CD14-positive monocyte (primary cell): ENCODE data around the gene OOSP4A. TPM values are rescaled to one million over a fixed set of nuclear protein-coding genes. Genes with fewer than 3 reads are reported as not detected.

Experiments used
- DNase-seq, 3 donors: peaks; one replicate each; pipeline ENCODE4 v3.0.0-alpha.2; 2011 to 2022
- H2AFZ ChIP-seq: 2 replicates; pipeline ENCODE4 v1.6.0; 2012; ENCODE audit warnings: mild to moderate bottlenecking, low read depth, low read length, inconsistent platforms; ENCODE audit not compliant: insufficient read depth, poor library complexity, severe bottlenecking
- H3K27ac ChIP-seq, 2 donors: 1 replicate in 1 of 2; 2 replicates in 1 of 2; pipeline ENCODE4 v1.5.1; 2012 to 2013; ENCODE audit warnings: low read length in 2 of 2, control low read depth in 1 of 2, inconsistent platforms in 1 of 2, low read depth in 1 of 2, mild to moderate bottlenecking in 1 of 2
- H3K27me3 ChIP-seq, 2 donors: one replicate each; pipeline versions ENCODE4 v1.6.0 to v1.6.1; 2011 to 2013; ENCODE audit warnings: low read length in 2 of 2; ENCODE audit not compliant: control insufficient read depth in 2 of 2, insufficient read depth in 2 of 2
- H3K36me3 ChIP-seq, 2 donors: replicated peaks in 1 of 2; 1 replicate in 1 of 2; 2 replicates in 1 of 2; pipeline versions ENCODE4 v1.5.1 to v1.6.1; 2012 to 2013; ENCODE audit warnings: low read length in 2 of 2, control low read depth in 1 of 2, inconsistent platforms in 1 of 2, mild to moderate bottlenecking in 1 of 2; ENCODE audit not compliant: insufficient read depth in 2 of 2, control insufficient read depth in 1 of 2
- H3K4me1 ChIP-seq, 2 donors: 1 replicate in 1 of 2; 2 replicates in 1 of 2; pipeline versions ENCODE4 v1.5.1 to v1.6.1; 2012 to 2013; ENCODE audit warnings: low read length in 2 of 2, control low read depth in 1 of 2, inconsistent platforms in 1 of 2, mild to moderate bottlenecking in 1 of 2, moderate library complexity in 1 of 2; ENCODE audit not compliant: insufficient read depth in 2 of 2, control insufficient read depth in 1 of 2
- H3K4me2 ChIP-seq: replicated peaks from 2 replicates; pipeline ENCODE3; 2012; ENCODE audit warnings: low read length, moderate library complexity, mild to moderate bottlenecking; ENCODE audit not compliant: poor library complexity, severe bottlenecking; ENCODE audit errors: extremely low read depth
- H3K4me3 ChIP-seq, 3 experiments: fragments of 200-600 bp in 1 of 3; sonication (generic) in 1 of 3; replicated peaks in 1 of 3; 1 replicate in 2 of 3; 2 replicates in 1 of 3; pipeline ENCODE4 v1.5.1; 2011 to 2013; ENCODE audit warnings: low read length in 3 of 3, mild to moderate bottlenecking in 3 of 3, control low read depth in 2 of 3, low read depth in 2 of 3, inconsistent platforms in 1 of 3, moderate library complexity in 1 of 3
- H3K79me2 ChIP-seq: 2 replicates; pipeline ENCODE4 v1.6.0; 2012; ENCODE audit warnings: mild to moderate bottlenecking, control low read depth, inconsistent platforms, low read length, moderate library complexity; ENCODE audit not compliant: insufficient read depth
- H3K9ac ChIP-seq: 2 replicates; pipeline ENCODE4 v1.6.0; 2017; ENCODE audit warnings: low read length, mild to moderate bottlenecking; ENCODE audit not compliant: insufficient read depth, poor library complexity, severe bottlenecking
- H3K9me3 ChIP-seq, 2 donors: replicated peaks in 1 of 2; 1 replicate in 1 of 2; 2 replicates in 1 of 2; pipeline versions ENCODE4 v1.5.1 to v1.6.1; 2012 to 2013; ENCODE audit warnings: low read length in 2 of 2, control low read depth in 1 of 2; ENCODE audit not compliant: control insufficient read depth in 1 of 2, insufficient read depth in 1 of 2
- H4K20me1 ChIP-seq: 2 replicates; pipeline ENCODE4 v1.6.0; 2012; ENCODE audit warnings: mild to moderate bottlenecking, low read length, control low read depth, moderate library complexity; ENCODE audit not compliant: insufficient read depth
- H3K27ac Mint-ChIP-seq, 7 donors: one replicate each; pipeline ENCODE4 v1.8.0; 2020; ENCODE audit warnings: mild to moderate bottlenecking in 7 of 7, mixed read lengths in 7 of 7, moderate library complexity in 6 of 7, inconsistent platforms in 2 of 7
- H3K27me3 Mint-ChIP-seq, 3 donors: one replicate each; pipeline ENCODE4 v1.8.0; 2021 to 2022; ENCODE audit warnings: low read depth in 3 of 3, mild to moderate bottlenecking in 3 of 3, mixed read lengths in 3 of 3, moderate library complexity in 3 of 3, inconsistent platforms in 1 of 3
- H3K36me3 Mint-ChIP-seq, 2 donors: one replicate each; pipeline ENCODE4 v1.8.0; 2020; ENCODE audit warnings: mixed read lengths in 2 of 2, inconsistent platforms in 1 of 2, mild to moderate bottlenecking in 1 of 2
- H3K4me1 Mint-ChIP-seq: one replicate; pipeline ENCODE4 v1.8.0; 2020; ENCODE audit warnings: mild to moderate bottlenecking, mixed read lengths
- H3K4me3 Mint-ChIP-seq, 2 donors: one replicate each; pipeline ENCODE4 v1.8.0; 2020; ENCODE audit warnings: mild to moderate bottlenecking in 2 of 2, mixed read lengths in 2 of 2, moderate library complexity in 1 of 2
- H3K9me3 Mint-ChIP-seq, 7 donors: one replicate each; pipeline ENCODE4 v1.8.0; 2020 to 2022; ENCODE audit warnings: mixed read lengths in 7 of 7, mild to moderate bottlenecking in 6 of 7, moderate library complexity in 6 of 7, inconsistent platforms in 2 of 7
- CTCF ChIP-seq: fragments of 200-600 bp; IDR thresholded peaks from one replicate; pipeline ENCODE4 v1.8.0; 2022; ENCODE audit warnings: antibody characterized with exemption, mild to moderate bottlenecking
- WGBS: methylation state at CpG from one replicate; pipeline ENCODE4 v1.1.5; 2013; ENCODE audit warnings: missing lambda C conversion rate; ENCODE audit not compliant: insufficient coverage; 5-methylcytosine and 5-hydroxymethylcytosine counted together
- intact Hi-C, 2 donors: fragments of 100-400 bp; cut with micrococcal nuclease; formaldehyde crosslinking; loops; one replicate each; pipeline versions ENCODE4 v1.15.0 to v1.15.1; 2023
- polyA plus RNA-seq, 3 donors: library from polyadenylated mRNA; depleted of rRNA in 1 of 3; unstranded in 2 of 3; stranded (reverse) in 1 of 3; fragments of 300-500 nt in 2 of 3; fragments of >200 nt in 1 of 3; fragmentation: Illumina TruSeq in 2 of 3; gene quantifications; 1 replicate in 2 of 3; 2 replicates in 1 of 3; pipeline ENCODE4 v1.2.3, GENCODE V29; 2012 to 2021

OOSP4A gene
- polyA plus RNA-seq, 3 donors = not detected

DNA sequence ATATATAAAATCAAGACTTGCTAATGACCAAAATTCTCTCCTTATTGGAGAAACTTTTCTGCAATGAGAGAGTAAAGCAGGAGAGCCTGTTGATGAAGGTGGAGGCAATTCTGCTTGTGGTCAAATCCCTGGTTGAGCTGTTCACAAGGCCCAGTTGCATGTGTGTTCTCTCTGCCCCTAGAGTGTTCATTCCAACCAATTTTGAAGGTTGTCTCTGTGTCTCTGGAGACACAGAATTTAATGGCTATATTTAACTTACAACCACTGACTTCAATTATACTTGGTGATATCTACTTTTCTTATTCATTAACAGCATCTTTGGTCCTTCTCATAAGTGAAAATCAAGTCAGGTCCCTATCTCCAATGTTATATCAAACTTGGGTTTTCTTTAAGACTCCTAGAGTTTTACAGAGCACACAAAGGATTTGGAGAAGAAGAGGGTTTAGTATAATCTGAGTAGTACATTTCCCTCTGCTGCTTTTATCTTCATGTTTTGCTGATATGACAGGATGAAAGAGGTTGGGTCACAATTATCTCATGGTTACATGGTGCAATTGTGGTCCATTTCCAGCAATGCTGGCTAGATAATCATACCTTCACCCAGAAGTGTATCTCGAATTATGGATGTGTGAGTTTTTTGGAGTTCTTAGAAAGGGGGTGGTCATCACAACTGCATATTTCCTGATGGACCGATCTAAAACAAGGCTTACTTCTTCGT is 4.0 kb downstream of the OOSP4A start:
- WGBS = no CpG with 5 or more reads among the region's 3 CpGs
- H3K4me3 Mint-ChIP-seq = no peak overlapping the region
- no peaks in the 10 kb centered on the region for H3K4me1 ChIP-seq
- H3K27me3 ChIP-seq = no peaks in the 10 kb centered on the region
- no peak overlapping the region for H3K27ac ChIP-seq
- H4K20me1 ChIP-seq = no peaks in the 10 kb centered on the region
- peaks cover 0 to under 1% (median 0%) of the 10 kb centered on the region in 3 donors for H3K27me3 Mint-ChIP-seq
- no peaks in the 10 kb centered on the region for H3K9me3 ChIP-seq
- no peaks in the 10 kb centered on the region for H3K36me3 ChIP-seq
- H3K36me3 Mint-ChIP-seq = no peaks in the 10 kb centered on the region
- TF ChIP-seq CTCF = no peak
- DNase-seq = no peak
- no peak overlapping the region for H3K4me3 ChIP-seq
- H3K4me2 ChIP-seq = no peak overlapping the region
- no peak overlapping the region for H3K9ac ChIP-seq
- no peaks in the 10 kb centered on the region for H3K79me2 ChIP-seq
- H3K4me1 Mint-ChIP-seq = no peaks in the 10 kb centered on the region
- no peak overlapping the region for H3K27ac Mint-ChIP-seq
- peaks cover 0 to 5% (median 0%) of the 10 kb centered on the region in 7 donors for H3K9me3 Mint-ChIP-seq
- intact Hi-C loops = no loop called here
- H2AFZ ChIP-seq = no peak overlapping the region

- no CpG with 5 or more reads among the region's 1 CpG for WGBS
- Mint-ChIP-seq H3K27ac (no peak overlapping the region), H3K9me3 (peaks cover 0 to 5% (median 0%) of the 10 kb centered on the region in 7 donors), H3K4me3 (no peak overlapping the region), H3K27me3 (peaks cover 0 to 2% (median 0%) of the 10 kb centered on the region in 3 donors), H3K36me3 (no peaks in the 10 kb centered on the region), H3K4me1 (no peaks in the 10 kb centered on the region)
- intact Hi-C loops = no loop called here
- no peaks in the 10 kb centered on the region for H3K79me2 ChIP-seq
- H3K9ac ChIP-seq = no peak overlapping the region
- no peaks in the 10 kb centered on the region for H3K36me3 ChIP-seq
- no peak overlapping the region for H3K4me2 ChIP-seq
- no peak overlapping the region for H2AFZ ChIP-seq
- H4K20me1 ChIP-seq = no peaks in the 10 kb centered on the region
- DNase-seq = no peak
- H3K27me3 ChIP-seq = no peaks in the 10 kb centered on the region
- H3K4me1 ChIP-seq = no peaks in the 10 kb centered on the region
- no peak overlapping the region for H3K27ac ChIP-seq
- H3K4me3 ChIP-seq = no peak overlapping the region
- no peaks in the 10 kb centered on the region for H3K9me3 ChIP-seq
- no peak for TF ChIP-seq CTCF
Observed at GRCh38 chr11:59968395-59968783, 4.6 kb downstream of the OOSP4A start.
